22Rv1 (cell line): ENCODE results near the gene ZNF683.

Experiments
- ZFX ChIP-seq: fragments of 450-650 bp; IDR thresholded peaks from 2 replicates; pipeline ENCODE4 v1.6.1; 2017; ENCODE audit warnings: antibody characterized with exemption, borderline replicate concordance
- TF ChIP-seq, protein P1 (sequence below): fragments of 450-650 bp; IDR thresholded peaks from 2 replicates; pipeline ENCODE4 v1.5.1; 2017; ENCODE audit warnings: mild to moderate bottlenecking

DNA sequence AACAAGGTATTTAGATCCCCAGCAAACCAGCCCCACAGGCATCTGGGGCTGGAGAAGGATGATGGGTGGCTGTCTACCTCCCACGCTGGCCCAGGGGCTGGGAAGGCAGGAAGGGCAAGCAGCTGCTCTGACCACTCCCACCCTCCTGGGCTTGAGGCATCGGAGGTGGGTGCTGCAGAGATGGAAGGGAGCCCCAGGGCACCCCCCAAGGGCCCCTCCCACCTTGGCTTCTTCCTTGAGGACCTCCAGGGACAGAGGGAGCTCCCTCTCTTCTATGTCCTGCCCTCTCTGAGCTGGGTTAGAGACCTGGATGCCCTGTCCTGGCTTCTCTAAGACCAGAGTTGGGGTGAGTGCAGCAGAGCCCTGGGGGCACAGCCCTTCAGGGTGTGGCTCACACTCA lies 51.7 kb downstream of the ZNF683 start:
- TF ChIP-seq, protein P1, sequence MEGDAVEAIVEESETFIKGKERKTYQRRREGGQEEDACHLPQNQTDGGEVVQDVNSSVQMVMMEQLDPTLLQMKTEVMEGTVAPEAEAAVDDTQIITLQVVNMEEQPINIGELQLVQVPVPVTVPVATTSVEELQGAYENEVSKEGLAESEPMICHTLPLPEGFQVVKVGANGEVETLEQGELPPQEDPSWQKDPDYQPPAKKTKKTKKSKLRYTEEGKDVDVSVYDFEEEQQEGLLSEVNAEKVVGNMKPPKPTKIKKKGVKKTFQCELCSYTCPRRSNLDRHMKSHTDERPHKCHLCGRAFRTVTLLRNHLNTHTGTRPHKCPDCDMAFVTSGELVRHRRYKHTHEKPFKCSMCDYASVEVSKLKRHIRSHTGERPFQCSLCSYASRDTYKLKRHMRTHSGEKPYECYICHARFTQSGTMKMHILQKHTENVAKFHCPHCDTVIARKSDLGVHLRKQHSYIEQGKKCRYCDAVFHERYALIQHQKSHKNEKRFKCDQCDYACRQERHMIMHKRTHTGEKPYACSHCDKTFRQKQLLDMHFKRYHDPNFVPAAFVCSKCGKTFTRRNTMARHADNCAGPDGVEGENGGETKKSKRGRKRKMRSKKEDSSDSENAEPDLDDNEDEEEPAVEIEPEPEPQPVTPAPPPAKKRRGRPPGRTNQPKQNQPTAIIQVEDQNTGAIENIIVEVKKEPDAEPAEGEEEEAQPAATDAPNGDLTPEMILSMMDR: no peak
- TF ChIP-seq ZFX: no peak
